Ramos (cell line): ENCODE measurements around the gene NUFIP2.
"Not testable (repeated sequence)": the region's sequence is repeated elsewhere in the genome, so short reads cannot be mapped to it uniquely, and the experiment has no call there.

Experiments used
- in situ Hi-C: fragments of 300-500 bp; cut with MboI; formaldehyde crosslinking; loops from one replicate; pipeline ENCODE4 v1.14.3; 2022; ENCODE audit warnings: low sequenced_read_pairs; ENCODE audit not compliant: unreplicated experiment

NUFIP2 gene

GRCh38 chr17:29240968-29241963, 52.7 kb downstream of the NUFIP2 start:
- in situ Hi-C loops, result no loop called here

- in situ Hi-C loops, result no loop called here
Measured at GRCh38 chr17:29240477-29240876, 53.5 kb downstream of the NUFIP2 start.

- in situ Hi-C loops, result no loop called here
Measured at GRCh38 chr17:29238133-29238850, 55.7 kb downstream of the NUFIP2 start.

GRCh38 chr17:29237476-29238132, 56.3 kb downstream of the NUFIP2 start:
- in situ Hi-C loops, result no loop called here

- in situ Hi-C loops, result no loop called here
Measured at GRCh38 chr17:29235904-29236303, 58.0 kb downstream of the NUFIP2 start.

GRCh38 chr17:29234972-29235371, 59.0 kb downstream of the NUFIP2 start:
- in situ Hi-C loops, result not testable (repeated sequence)

GRCh38 chr17:29233301-29233700, 60.6 kb downstream of the NUFIP2 start:
- in situ Hi-C loops, result no loop called here

GRCh38 chr17:29225396-29225795, 68.6 kb downstream of the NUFIP2 start:
- in situ Hi-C loops, result no loop called here

- in situ Hi-C loops, result loop anchor here (5.0 kb wide), 1 partner anchor 74 kb away; no protein-coding TSS in a partner anchor
Measured at GRCh38 chr17:29221338-29221737, 72.6 kb downstream of the NUFIP2 start.

- in situ Hi-C loops, result loop anchor here (5.0 kb wide), 1 partner anchor 72 kb away; no protein-coding TSS in a partner anchor
Measured at GRCh38 chr17:29219378-29220047, 74.4 kb downstream of the NUFIP2 start.

- in situ Hi-C loops, result no loop called here
Measured at GRCh38 chr17:29216856-29217255, 77.1 kb downstream of the NUFIP2 start.

- in situ Hi-C loops, result no loop called here
Measured at GRCh38 chr17:29216181-29216580, 77.8 kb downstream of the NUFIP2 start.

GRCh38 chr17:29215717-29216116, 78.2 kb downstream of the NUFIP2 start:
- in situ Hi-C loops, result no loop called here

GRCh38 chr17:29215174-29215573, 78.8 kb downstream of the NUFIP2 start:
- in situ Hi-C loops, result no loop called here

GRCh38 chr17:29214215-29215146, 79.5 kb downstream of the NUFIP2 start:
- in situ Hi-C loops, result no loop called here

- in situ Hi-C loops, result no loop called here
Measured at GRCh38 chr17:29212681-29213121, 81.2 kb downstream of the NUFIP2 start.

GRCh38 chr17:29212094-29212631, 81.8 kb downstream of the NUFIP2 start:
- in situ Hi-C loops, result no loop called here

- in situ Hi-C loops, result no loop called here
Measured at GRCh38 chr17:29210879-29211278, 83.1 kb downstream of the NUFIP2 start.

GRCh38 chr17:29209073-29209472, 84.9 kb downstream of the NUFIP2 start:
- in situ Hi-C loops, result no loop called here
